WTC11 (cell line): ENCODE measurements around the gene WWOX. TPM values are rescaled to one million over a fixed set of nuclear protein-coding genes. Genes with fewer than 3 reads are reported as not detected.
A peak's percentile ranks its signal among the peaks of the same experiment; 100 is the strongest.

Experiments used
- ATAC-seq: fragments of 200-7000 bp; cut with Tn5 transposase; 2 replicates; pipeline ENCODE4 v1.10.0; 2021; ENCODE audit warnings: mild to moderate bottlenecking, moderate library complexity
- CTCF ChIA-PET: fragments of 300-600 bp; sonication (Branson Sonifier 250); formaldehyde crosslinking; loops from one replicate; lab custom pipeline; 2021; ENCODE audit warnings: antibody characterized with exemption; lab: Charles Lee
- POLR2A ChIA-PET: fragments of 350-600 bp; sonication (Branson Sonifier 250); formaldehyde crosslinking; loops from one replicate; lab custom pipeline; 2021; ENCODE audit warnings: antibody characterized with exemption; lab: Charles Lee
- DNase-seq: peaks from one replicate; pipeline ENCODE4 v3.0.0; 2021; ENCODE audit warnings: low spot score
- H3K27ac Mint-ChIP-seq: 2 replicates; pipeline ENCODE4 v1.8.0; 2021; ENCODE audit warnings: mixed read lengths
- H3K27me3 Mint-ChIP-seq: 2 replicates; pipeline ENCODE4 v1.8.0; 2021; ENCODE audit warnings: low read depth, mild to moderate bottlenecking, moderate library complexity, mixed read lengths
- H3K36me3 Mint-ChIP-seq: 2 replicates; pipeline ENCODE4 v1.8.0; 2021; ENCODE audit warnings: mixed read lengths
- H3K4me1 Mint-ChIP-seq: 2 replicates; pipeline ENCODE4 v1.8.0; 2022; ENCODE audit warnings: mixed read lengths
- H3K4me3 Mint-ChIP-seq: 2 replicates; pipeline ENCODE4 v1.8.0; 2021; ENCODE audit warnings: mild to moderate bottlenecking, moderate library complexity, mixed read lengths
- H3K9me3 Mint-ChIP-seq: 2 replicates; pipeline ENCODE4 v1.8.0; 2021; ENCODE audit warnings: mixed read lengths
- ATF2 ChIP-seq: sonication (generic); formaldehyde crosslinking; IDR thresholded peaks from 2 replicates; pipeline ENCODE4 v1.8.1; 2022; ENCODE audit warnings: low read depth, missing genetic modification reagents, borderline replicate concordance
- CDX4 ChIP-seq: fragments of 250-450 bp; sonication (Bioruptor Pico); IDR thresholded peaks from 2 replicates; pipeline ENCODE4 v1.9.0; 2021; ENCODE audit warnings: moderate library complexity, mild to moderate bottlenecking, inconsistent platforms, borderline replicate concordance
- CTCF ChIP-seq: fragments of 200-600 bp; IDR thresholded peaks from 2 replicates; pipeline ENCODE4 v1.8.0; 2022; ENCODE audit warnings: antibody characterized with exemption
- EMX1 ChIP-seq: fragments of 250-450 bp; sonication (Bioruptor Pico); IDR thresholded peaks from 2 replicates; pipeline ENCODE4 v1.8.0; 2021; ENCODE audit warnings: mild to moderate bottlenecking
- GRHL2 ChIP-seq: fragments of 250-450 bp; sonication (Bioruptor Pico); IDR thresholded peaks from 2 replicates; pipeline ENCODE4 v1.8.0; 2022; ENCODE audit warnings: mild to moderate bottlenecking, moderate library complexity; ENCODE audit not compliant: insufficient replicate concordance, severe bottlenecking
- JUN ChIP-seq: sonication (generic); formaldehyde crosslinking; IDR thresholded peaks from 2 replicates; pipeline ENCODE4 v1.8.0; 2023; ENCODE audit warnings: mild to moderate bottlenecking, missing genetic modification reagents
- KAT7 ChIP-seq: sonication (generic); formaldehyde crosslinking; IDR thresholded peaks from 2 replicates; pipeline ENCODE4 v1.8.1; 2023; ENCODE audit warnings: missing genetic modification reagents, mild to moderate bottlenecking, borderline replicate concordance
- MAX ChIP-seq: sonication (generic); formaldehyde crosslinking; IDR thresholded peaks from 2 replicates; pipeline ENCODE4 v1.8.0; 2022; ENCODE audit warnings: mild to moderate bottlenecking, missing genetic modification reagents
- MLX ChIP-seq: sonication (generic); formaldehyde crosslinking; IDR thresholded peaks from 2 replicates; pipeline ENCODE4 v1.8.1; 2023; ENCODE audit warnings: mild to moderate bottlenecking, missing genetic modification reagents, moderate library complexity
- SMAD3 ChIP-seq: sonication (generic); formaldehyde crosslinking; IDR thresholded peaks from 2 replicates; pipeline ENCODE4 v1.8.0; 2022; ENCODE audit warnings: missing genetic modification reagents, mild to moderate bottlenecking, borderline replicate concordance
- USF1 ChIP-seq: sonication (generic); formaldehyde crosslinking; IDR thresholded peaks from 2 replicates; pipeline ENCODE4 v1.8.0; 2022; ENCODE audit warnings: mild to moderate bottlenecking, missing genetic modification reagents
- ZNF263 ChIP-seq: sonication (generic); formaldehyde crosslinking; IDR thresholded peaks from 2 replicates; pipeline ENCODE4 v1.8.1; 2022; ENCODE audit warnings: low read depth, mild to moderate bottlenecking, moderate library complexity, missing genetic modification reagents
- ZNF425 ChIP-seq: fragments of 250-450 bp; sonication (Bioruptor Pico); conservative IDR thresholded peaks from 2 replicates; pipeline ENCODE4 v1.9.0; 2021; ENCODE audit warnings: mild to moderate bottlenecking
- ZNF512 ChIP-seq: sonication (generic); formaldehyde crosslinking; IDR thresholded peaks from 2 replicates; pipeline ENCODE4 v1.8.1; 2022; ENCODE audit warnings: missing genetic modification reagents, borderline replicate concordance
- ZNF532 ChIP-seq: fragments of 250-450 bp; sonication (Bioruptor Pico); IDR thresholded peaks from 2 replicates; pipeline ENCODE4 v1.9.0; 2021; ENCODE audit warnings: mild to moderate bottlenecking, borderline replicate concordance
- ZNF671 ChIP-seq: fragments of 250-450 bp; sonication (Bioruptor Pico); IDR thresholded peaks from 2 replicates; pipeline ENCODE4 v1.8.0; 2021; ENCODE audit warnings: mild to moderate bottlenecking
- total RNA-seq: library from RNA; stranded (reverse); gene quantifications from 3 replicates; pipeline ENCODE4 v1.2.3, GENCODE V29; 2021

WWOX gene
- total RNA-seq, 1 experiment from 2014 or later, result 15.7 TPM

GRCh38 chr16:79210607-79211006 lies 1111.2 kb downstream of the WWOX start:
- TF ChIP-seq EMX1 (CRISPR knock-in tag) (no peak), MLX (CRISPR knock-in tag) (no peak)
- no peaks in the 10 kb centered on the region for H3K27me3 Mint-ChIP-seq
- H3K9me3 Mint-ChIP-seq, result peaks cover 9% of the 10 kb centered on the region
- ATAC-seq (no peak), DNase-seq (no peak)
- ChIA-PET POLR2A (no interaction called here), CTCF (no interaction called here)
- H3K27ac Mint-ChIP-seq, result no peak overlapping the region
- H3K4me1 Mint-ChIP-seq, result peaks cover 39% of the 10 kb centered on the region
- H3K4me3 Mint-ChIP-seq, result no peak overlapping the region
- H3K36me3 Mint-ChIP-seq, result peaks cover 7% of the 10 kb centered on the region

GRCh38 chr16:79211586-79211985 lies 1112.1 kb downstream of the WWOX start:
- Mint-ChIP-seq H3K4me3 (no peak overlapping the region), H3K9me3 (peaks cover 9% of the 10 kb centered on the region), H3K27ac (no peak overlapping the region), H3K4me1 (peaks cover 34% of the 10 kb centered on the region), H3K27me3 (no peaks in the 10 kb centered on the region), H3K36me3 (peaks cover 7% of the 10 kb centered on the region)
- DNase-seq (no peak), ATAC-seq (peak; percentile 24)
- POLR2A ChIA-PET, result interaction anchor here (0.6 kb wide), 1 partner anchor 1149 kb away, joined by 4 read pairs; no protein-coding TSS in a partner anchor
- TF ChIP-seq ATF2 (CRISPR knock-in tag) (no peak), CDX4 (CRISPR knock-in tag) (no peak), USF1 (no peak), ZNF532 (CRISPR knock-in tag) (no peak), SMAD3 (no peak), MAX (CRISPR knock-in tag) (no peak), ZNF263 (CRISPR knock-in tag) (no peak), EMX1 (CRISPR knock-in tag) (no peak)
- CTCF ChIA-PET, result interaction anchor here (0.6 to 1.1 kb wide), 2 partner anchors 43 to 390 kb away, joined by 3 read pairs; no protein-coding TSS in a partner anchor

- DNase-seq, result no peak
- Mint-ChIP-seq H3K27ac (no peak overlapping the region), H3K27me3 (no peaks in the 10 kb centered on the region), H3K4me1 (peaks cover 31% of the 10 kb centered on the region), H3K4me3 (no peak overlapping the region), H3K9me3 (peaks cover 9% of the 10 kb centered on the region), H3K36me3 (peaks cover 7% of the 10 kb centered on the region)
- POLR2A ChIA-PET, result no interaction called here
- ATAC-seq, result peak; percentile 55
- CTCF ChIA-PET, result interaction anchor here (1.0 to 1.1 kb wide), 2 partner anchors 287 to 390 kb away, joined by 3 to 4 read pairs; no protein-coding TSS in a partner anchor
- TF ChIP-seq GRHL2 (CRISPR knock-in tag), result no peak
- TF ChIP-seq ZNF512 (CRISPR knock-in tag), result no peak
- TF ChIP-seq KAT7 (CRISPR knock-in tag), result no peak
- TF ChIP-seq CTCF, result no peak
- TF ChIP-seq ZNF671 (CRISPR knock-in tag), result no peak
- no peak for TF ChIP-seq ZNF425 (CRISPR knock-in tag)
- TF ChIP-seq JUN (CRISPR knock-in tag), result no peak
These were observed 1112.8 kb downstream of the WWOX start for GRCh38 chr16:79212114-79212791.
